HG03469 (cell line): ENCODE data around the gene MYO6.
"Not testable (repeated sequence)": the region's sequence is repeated elsewhere in the genome, so short reads cannot be mapped to it uniquely, and the experiment has no call there.

Experiments
- ATAC-seq: cut with Tn5 transposase; IDR thresholded peaks from one replicate; pipeline ENCODE4 v1.9.1; 2021; ENCODE audit warnings: mild to moderate bottlenecking, moderate library complexity, moderate number of reproducible peaks; ENCODE audit not compliant: unreplicated experiment

Gene MYO6

DNA sequence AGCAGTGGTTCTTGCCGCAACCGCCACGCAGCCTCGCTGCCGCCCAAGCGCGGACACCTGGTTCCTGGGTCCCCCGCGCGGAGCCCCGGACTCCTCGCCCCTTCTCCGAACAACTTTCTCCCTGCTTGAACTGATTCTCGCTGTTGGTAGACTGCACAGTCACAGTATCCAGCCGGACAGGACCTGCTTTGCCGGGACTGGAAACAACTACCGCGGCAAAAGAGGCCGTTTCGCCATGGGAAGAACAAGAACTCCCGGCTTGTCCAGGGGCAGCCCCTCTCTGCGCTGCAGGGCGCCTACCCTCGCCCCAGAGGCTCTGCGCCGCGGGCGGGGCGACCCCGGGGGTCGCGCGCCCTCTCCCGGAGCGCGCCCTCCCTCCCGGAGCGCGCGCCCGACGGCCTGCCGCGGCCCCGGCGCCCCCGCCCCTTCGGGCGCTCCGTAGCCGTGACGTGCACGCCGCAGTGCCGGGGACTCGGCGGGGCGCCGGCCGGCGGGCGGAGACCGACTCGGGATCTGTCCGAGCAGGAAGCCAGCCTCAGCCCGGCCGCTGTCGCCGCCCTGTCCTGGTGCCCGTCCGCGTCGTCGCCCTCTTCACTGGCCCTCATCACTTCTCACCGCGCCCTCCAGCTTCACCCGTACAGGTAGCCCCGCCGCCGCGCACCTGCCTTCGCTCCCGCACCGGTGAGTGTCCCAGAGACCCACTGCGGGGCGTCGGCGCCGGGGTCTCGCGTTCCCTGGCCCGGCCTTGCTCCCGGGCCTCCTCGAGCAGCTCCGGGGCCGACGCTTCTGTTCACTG lies at the start of gene MYO6:
Gene MYO6 (plus strand): TSS at position 497 of the 796 bp plus-strand sequence. CDS start 68,309 bp downstream, outside the sequence.
- ATAC-seq: peak; percentile 62

DNA sequence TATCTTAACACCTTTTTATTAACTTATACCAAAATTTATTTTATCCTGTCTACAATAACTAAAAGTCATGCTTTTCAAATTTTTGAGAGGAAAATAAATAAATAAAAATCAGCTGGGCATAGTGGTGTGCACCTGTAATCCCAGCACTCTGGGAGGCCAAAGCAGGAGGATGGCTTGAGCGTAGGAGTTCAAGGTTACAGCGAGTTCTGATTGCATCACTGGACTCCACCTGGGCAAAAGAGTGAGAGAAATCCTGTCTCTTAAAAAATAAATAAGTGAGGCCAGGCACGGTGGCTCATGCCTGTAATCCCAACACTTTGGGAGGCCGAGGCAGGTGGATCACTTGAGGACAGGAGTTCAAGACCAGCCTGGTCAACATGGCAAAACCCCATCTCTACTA lies 40.7 kb upstream of the MYO6 start:
- ATAC-seq: not testable (repeated sequence)

DNA sequence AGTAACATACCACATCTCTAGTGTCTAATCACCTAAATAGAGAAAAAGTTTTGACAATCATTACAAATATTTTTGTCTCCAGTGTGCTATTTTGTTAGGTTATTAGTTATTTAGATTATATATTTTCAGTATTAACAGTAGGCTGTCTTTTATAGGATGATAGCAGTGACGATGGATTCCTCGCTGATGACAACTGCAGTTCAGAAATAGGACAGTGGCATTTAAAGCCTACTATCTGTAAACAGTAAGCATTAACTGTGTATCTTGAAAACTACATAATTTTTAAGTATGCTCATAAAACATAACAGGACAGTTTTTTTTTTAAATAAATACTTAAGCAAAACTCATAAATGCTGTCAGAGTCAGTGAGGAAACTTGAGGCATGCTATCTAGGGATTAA lies 37.9 kb upstream of the MYO6 start:
- ATAC-seq: no peak

DNA sequence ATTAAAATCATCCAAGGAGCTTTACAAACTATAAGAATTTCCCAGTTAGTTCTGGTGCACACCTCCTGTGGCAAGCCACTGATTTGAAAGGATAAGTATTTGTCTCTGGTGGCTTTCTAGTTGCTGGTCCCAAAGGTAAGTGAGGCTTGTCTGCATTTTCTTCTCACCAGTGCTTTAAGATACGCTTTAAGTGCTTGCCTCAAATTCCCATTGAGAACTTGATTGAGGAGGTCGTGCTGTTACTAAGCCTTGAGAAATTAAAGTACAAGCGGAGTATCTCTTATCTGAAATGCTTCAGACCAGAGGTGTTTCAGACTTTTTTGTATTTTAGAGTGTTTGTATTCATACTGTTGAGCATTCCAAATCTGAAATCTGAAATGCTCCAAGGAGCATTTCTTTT lies 29.9 kb upstream of the MYO6 start:
- no peak for ATAC-seq

DNA sequence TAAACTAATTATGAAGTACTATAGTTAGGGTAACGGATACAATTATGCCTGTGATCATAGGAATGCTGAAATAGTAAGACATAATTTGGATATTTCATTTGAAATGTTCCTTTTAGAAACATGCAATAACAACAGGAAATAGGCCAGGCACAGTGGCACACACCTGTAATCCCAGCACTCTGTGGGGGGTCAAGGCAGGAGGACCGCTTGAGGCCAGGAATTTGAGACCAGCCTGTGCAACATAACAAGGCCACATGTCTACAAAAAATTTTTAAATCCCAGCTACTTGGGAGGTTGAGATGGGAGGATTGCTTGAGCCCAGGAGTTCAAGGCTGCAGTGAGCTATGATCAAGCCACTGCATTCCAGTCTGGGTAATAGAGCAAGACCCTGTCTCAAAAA lies 25.7 kb upstream of the MYO6 start:
- no peak for ATAC-seq

DNA sequence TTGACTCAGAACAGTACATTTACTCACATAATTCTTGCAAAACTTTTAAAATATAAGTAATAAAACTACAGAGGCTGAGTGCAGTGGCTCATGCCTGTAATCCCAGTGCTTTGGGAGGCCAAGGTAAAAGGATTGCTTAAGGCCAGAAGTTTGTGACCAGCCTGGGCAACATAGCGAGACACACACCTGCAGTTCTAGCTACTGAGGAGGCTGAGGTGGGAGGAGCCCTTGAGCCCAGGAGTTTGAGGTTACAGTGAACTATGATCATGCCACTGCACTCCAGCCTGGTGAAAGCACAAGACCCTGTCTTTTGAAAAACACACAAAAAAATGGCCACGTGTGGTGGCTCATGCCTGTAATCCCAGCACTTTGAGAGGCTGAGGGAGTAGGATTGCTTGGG lies 21.8 kb upstream of the MYO6 start:
- ATAC-seq: no peak

DNA sequence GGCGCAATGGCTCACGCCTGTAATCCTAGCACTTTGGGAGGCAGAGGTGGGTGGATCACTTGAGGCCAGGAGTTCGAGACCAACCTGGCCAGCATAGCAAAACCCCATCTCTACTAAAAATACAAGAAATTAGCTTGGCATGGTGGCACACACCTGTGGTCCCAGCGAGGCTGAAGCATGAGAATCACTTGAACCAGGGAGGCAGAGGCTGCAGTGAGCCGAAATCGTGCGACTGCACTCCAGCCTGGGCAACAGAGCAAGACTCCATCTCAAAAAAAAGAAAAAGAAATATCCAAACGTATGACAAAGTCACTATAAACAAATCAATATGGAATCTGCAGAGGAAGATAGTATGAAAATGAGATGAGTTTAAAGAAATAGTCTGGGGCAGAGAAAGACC lies 18.0 kb upstream of the MYO6 start:
- ATAC-seq: not testable (repeated sequence)

DNA sequence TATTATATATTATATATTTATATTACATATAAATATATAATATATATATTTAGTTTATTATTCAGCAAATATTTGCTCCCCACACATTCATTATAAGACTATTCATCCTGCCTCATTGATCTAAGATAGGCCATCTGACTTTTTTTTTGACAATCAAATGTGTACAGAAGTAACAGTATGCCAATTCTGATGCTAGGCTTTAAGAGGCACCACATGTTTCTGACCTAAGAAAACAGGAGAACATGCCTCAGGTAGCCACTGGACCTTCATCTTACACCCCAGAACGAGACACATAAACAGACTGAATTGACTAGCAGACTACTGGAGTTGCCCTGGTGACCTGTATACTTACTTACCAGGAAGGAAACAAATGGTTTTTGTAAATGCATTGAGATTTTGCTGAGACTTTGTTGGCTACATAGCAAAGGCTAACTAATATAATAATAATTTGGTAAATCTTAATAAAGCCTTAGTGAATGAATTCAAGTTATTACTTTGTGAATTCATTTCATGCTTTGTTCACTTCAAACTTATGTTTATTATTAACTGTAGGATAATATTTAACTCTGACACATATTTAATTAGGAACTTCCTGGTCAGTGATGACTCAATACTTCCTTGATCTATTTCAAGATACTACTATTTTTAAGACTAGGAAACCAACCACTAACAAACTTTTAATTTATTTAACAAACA lies 13.4 kb upstream of the MYO6 start:
- peak; percentile 84 for ATAC-seq

DNA sequence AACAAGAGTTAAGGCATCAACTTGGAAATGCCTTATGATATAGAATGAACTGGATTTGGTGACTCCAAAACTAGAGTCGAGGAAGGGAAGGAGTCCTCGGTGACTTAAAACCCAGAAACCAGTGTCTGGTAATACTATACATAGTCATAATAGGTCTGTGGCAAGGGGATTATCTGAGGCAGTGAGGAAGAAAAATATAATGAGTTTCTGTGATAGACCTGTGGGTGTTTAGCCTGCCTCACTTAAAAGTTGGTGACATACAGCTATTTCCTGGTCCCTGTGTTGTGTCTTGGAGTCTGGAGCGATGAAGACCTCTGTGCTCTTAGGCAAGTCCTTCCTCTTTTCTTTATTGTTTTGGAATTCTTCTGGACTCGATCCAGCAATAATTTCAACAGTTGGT lies 5.1 kb upstream of the MYO6 start:
- no peak for ATAC-seq

DNA sequence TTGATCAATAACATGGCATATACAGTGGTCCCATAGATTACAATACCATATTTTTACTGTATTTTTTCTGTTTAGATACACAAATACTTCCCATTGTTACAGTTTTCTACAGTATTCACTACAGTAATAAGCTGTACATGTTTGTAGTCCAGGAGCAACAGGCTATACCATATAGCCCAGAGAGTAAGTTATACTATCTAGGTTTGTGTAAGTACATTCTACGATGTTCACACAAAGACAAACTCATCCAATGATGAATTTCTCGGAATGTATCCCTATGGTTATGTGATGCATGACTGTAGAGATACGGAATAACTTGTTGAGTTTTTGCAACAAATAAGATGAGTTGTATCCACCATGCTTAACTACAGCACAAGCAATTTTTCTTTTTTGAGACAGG lies 3.6 kb upstream of the MYO6 start:
- ATAC-seq: no peak

DNA sequence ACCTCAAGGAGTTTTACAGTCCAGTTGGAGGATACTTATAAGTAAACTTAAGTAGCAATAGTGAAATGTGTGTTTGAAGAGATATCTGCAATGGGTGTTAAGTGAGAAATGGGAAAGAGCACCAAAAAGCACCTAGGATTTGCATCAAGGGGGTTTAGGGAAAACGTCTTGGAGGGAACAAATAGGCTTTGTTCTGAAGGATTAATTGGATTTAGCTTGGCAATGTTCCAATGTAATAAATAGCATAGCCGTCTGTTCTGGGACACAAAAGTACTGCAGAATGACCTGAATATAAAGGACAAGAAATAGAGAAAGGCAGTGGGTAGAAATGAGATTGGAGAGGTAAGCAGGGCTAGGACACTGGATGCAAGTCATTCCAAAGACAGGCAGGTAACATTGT lies 2.8 kb upstream of the MYO6 start:
- no peak for ATAC-seq

DNA sequence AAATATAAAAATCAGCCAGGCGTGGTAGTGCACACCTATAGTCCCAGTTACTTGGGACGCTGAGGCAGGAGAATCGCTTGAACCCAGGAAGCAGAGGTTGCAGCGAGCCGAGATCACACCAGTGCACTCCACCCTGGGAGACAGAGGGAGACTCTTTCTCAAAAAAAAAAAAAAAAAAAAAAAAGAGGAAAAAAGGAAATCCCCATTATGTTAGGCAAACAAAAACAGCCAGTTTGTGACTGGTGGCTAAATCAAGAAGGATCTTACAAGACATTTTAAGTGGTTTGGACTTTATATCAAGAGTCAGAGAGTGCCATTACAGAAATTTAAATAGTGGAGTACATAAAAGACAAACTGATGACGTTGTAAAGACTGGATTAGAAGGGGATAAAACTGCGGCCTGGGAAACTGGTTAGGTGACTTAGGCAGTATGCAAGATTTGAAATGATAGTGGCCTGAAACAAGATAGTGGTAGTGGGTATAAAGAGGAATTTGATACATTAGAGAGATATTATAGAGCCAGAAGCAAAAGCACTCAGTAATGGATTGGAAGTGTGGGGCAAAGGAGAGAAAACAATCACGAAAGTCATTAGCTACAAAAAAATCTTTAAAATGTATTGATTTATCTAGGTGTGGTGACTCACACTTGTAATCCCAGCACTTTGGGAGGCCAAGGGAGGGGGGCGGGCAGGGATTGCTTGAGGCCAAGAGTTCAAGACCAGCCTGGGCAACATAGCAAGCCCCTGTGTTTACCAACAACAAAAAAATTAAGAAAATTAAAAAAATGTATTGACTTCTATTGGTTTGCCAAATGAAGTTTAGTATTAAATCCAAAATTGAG lies 1.7 kb upstream of the MYO6 start:
- ATAC-seq: no peak

DNA sequence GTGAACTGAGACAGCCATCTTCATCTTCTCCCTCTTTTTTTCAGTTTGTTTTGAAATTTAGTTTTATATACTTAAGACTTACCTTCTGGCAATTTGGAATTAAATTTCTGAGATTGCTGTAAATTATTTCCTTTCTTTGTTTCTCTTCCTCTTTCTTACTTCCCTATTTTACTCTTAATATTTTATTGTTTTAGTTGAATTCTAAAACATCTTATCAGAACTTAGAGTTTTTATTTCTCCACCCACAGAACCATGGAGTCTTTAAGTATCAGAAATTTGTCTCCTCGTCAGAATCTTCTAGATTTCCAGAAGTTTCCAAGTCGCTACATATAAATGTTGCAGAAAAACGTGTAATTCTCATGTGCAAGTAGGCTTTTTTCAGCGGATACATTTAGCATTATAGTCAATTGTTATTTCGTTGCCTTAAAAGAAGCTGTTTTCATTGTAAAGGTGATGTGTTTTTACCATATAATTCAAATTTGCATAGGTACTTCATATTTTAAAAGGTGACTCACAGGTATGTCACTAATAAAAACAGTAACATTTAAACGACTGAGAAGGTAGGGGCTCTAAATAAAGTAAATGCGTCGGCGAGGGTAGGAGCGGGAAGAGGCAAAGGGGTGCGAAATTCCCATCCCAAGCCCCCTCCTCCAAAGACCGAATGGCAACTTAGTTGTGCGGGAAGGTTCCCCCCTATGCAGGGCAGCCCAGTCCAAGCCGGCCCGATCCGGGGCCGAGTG lies 866 bp upstream of the MYO6 start:
- no peak for ATAC-seq

DNA sequence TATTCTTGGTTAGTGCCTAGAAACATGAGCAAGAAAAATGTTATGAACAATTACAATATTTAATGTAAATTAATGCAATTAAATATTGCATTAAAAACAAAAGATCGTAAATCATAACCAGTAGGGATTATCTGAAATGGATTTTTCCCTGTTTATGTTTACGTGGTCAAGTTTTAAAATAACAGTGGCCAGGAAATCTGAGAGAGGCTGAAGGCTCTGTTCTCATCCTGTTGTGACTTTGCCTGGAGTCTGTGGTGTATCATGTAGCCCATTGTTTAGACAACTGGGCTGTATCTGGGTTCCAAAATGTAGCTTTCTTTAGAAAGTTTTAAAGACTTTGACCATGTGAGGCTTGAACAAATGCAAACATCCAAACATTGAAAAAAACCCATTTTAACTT lies 2.4 kb downstream of the MYO6 start:
- ATAC-seq: no peak

DNA sequence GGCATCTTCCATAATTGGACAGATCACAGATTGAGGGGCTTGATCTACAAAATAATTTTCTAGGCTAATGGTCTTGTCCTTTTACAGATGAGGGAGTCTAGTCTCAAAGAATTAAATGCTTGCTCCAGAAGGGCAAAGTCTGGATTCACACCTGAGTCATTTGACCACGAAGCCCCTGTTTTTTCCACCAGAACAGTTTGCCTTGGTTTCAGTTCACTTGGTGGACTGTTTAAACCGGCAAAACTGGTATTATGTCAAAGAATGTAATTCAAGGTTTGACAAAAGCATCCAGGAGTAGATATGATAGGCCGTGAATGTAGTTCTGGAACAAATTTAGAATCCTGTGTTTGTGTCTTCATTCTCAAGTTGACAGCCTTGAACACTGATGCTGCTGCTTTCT lies 3.3 kb downstream of the MYO6 start:
- ATAC-seq: no peak

DNA sequence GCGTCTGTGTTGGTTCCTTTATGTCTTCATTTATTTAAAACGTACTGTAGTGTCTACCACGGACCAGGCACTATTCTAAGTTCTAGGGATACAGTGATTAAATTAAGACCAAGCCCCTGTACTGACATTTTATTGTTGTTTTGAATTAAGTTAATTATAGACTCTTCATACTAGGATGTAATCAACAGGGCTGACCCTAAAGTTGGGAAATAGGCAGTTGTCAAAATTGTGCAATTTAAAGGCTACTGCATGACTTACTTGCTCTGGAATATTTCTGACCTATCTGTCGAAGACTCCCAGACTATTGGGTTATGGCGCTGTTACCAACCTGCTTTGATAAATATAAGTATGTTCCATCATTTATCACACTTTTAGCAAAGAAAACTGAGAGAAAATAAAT lies 6.7 kb downstream of the MYO6 start:
- ATAC-seq: no peak

DNA sequence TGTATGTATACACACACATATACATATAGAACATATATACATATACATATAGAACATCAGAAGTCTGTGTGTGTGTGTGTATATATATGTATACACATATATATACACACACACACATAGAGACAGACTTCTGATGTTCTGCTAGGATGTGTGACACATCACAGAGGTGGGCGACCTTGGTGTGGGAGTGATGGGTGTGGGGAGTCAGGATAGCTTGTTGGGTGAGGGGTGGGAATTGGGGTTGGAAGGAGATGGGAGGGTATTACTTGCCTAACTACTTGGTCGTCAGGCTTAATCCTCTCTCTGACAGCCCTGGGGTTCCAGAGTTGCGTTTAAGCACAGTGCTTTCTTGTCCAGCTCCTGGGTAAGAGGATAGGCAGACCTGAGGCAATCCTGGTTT lies 8.3 kb downstream of the MYO6 start:
- ATAC-seq: no peak

DNA sequence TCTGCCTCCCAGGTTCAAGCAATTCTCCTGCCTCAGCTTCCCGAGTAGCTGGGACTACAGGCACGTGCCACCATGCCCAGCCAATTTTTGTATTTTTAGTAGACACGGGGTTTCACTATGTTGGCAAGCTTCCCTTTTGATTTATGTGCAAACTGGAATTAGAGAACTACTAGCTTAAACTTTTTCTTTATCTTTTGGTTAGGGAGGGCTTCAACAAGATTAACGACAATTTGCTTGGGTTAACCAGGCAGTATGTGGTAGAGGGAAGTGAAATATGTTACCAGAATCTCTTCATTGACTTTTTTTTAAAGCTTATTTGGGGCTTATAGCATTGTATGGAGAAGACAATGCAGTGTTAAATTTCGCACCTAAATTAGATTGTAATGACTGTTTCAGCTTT lies 9.0 kb downstream of the MYO6 start:
- no peak for ATAC-seq

DNA sequence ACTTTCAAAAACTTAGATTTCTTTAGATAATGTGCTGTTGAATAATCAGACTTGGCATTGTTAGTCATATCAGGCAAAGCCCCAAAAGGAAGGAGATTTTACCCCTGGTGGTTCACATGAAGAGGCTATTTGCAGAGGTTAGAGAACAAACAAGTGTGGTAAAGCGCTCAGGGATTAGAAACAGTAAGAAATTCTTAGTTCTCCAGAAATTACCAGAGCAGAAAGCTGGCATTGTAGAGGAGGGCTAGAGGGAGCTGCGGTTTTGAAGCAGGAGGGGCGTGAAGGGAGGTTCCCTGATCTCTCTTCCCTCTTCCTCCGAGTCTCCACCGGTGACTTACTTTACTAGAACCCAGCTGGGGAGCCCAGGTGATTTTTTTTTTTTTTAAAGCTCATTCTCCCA lies 10.2 kb downstream of the MYO6 start:
- no peak for ATAC-seq

DNA sequence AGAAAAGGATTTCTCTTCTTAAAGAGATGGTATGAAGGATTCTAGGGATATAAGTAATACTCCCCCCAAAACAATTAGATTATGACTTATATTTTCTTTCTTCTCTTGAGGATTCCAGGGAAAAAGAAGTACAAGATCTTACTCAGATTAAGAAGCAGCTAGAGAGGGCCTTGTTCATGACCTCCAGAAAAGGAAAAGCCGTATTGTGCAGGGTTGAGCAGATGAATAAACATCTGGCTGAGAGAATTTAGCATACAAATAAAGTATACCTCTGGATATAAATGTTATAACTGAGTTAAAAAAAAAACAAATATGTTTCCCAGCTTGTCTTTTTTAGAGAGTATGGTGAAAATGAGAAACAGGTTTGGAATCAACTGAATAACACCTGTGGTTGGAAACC lies 11.3 kb downstream of the MYO6 start:
- ATAC-seq: no peak

DNA sequence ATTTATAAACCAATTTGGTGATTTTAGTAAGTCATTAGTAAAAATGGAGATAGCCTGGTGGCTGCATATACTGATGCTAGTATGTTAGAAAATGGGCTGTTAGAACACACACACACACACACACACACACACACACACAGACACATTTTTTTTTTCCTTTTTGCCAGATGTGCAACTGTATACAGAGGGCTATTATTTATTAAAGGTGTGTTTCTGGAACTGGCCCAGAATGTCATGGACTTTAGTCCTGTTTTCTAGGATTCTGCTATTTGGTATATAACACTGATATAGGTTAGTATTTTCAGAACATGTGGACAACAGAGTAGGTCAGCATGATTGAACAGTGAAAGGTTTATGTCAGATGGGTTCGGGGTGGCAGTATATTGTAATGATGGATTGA lies 12.4 kb downstream of the MYO6 start:
- ATAC-seq: no peak
